Astrocyte (in vitro differentiated cells and primary cell): ENCODE data around the gene DOCK3.

ENCODE experiments used
- EZH2 ChIP-seq: IDR thresholded peaks from 2 replicates; pipeline ENCODE4 v1.6.1; 2012; ENCODE audit warnings: mild to moderate bottlenecking, low read length, inconsistent platforms; ENCODE audit not compliant: insufficient read depth
- TF ChIP-seq, protein P1 (sequence below): IDR thresholded peaks from 2 replicates; pipeline ENCODE4 v1.5.1; 2011; ENCODE audit warnings: low read depth, mild to moderate bottlenecking, inconsistent platforms, low read length, moderate library complexity; ENCODE audit not compliant: insufficient read depth

DNA sequence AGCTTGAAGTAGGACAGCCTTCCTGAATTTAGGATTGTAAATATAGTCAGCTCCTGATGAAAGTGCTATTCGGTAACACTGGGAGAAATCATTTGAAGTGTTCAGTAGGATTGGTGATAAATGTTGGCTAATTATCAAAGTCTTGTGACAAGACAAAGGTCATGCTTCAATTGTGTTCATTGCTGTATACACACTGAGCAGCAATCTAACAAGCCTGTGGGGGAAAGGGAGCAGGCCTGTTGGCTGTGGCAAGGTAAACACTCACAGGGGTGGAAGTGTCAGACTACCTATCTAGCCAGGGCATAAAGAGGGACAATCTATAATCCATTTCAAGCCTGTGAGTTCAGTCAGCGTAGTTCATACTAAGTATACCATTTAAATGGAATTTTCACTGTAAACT, 599.3 kb downstream of the DOCK3 start:
- TF ChIP-seq, protein P1, sequence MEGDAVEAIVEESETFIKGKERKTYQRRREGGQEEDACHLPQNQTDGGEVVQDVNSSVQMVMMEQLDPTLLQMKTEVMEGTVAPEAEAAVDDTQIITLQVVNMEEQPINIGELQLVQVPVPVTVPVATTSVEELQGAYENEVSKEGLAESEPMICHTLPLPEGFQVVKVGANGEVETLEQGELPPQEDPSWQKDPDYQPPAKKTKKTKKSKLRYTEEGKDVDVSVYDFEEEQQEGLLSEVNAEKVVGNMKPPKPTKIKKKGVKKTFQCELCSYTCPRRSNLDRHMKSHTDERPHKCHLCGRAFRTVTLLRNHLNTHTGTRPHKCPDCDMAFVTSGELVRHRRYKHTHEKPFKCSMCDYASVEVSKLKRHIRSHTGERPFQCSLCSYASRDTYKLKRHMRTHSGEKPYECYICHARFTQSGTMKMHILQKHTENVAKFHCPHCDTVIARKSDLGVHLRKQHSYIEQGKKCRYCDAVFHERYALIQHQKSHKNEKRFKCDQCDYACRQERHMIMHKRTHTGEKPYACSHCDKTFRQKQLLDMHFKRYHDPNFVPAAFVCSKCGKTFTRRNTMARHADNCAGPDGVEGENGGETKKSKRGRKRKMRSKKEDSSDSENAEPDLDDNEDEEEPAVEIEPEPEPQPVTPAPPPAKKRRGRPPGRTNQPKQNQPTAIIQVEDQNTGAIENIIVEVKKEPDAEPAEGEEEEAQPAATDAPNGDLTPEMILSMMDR: no peak
- no peak for TF ChIP-seq EZH2
